ENCODE measurements around the gene AFMID.
"Not testable (repeated sequence)": the region's sequence is repeated elsewhere in the genome, so short reads cannot be mapped to it uniquely, and the experiment has no call there.

Gene AFMID

DNA sequence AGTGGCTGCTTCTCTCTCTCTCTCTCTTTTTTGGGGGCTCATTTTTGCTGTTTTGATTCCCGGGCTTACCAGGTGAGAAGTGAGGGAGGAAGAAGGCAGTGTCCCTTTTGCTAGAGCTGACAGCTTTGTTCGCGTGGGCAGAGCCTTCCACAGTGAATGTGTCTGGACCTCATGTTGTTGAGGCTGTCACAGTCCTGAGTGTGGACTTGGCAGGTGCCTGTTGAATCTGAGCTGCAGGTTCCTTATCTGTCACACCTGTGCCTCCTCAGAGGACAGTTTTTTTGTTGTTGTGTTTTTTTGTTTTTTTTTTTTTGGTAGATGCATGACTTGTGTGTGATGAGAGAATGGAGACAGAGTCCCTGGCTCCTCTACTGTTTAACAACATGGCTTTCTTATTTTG, 36.6 kb downstream of the AFMID start:
- no peak for DNase-seq (ENCODE audit: low read depth)

DNA sequence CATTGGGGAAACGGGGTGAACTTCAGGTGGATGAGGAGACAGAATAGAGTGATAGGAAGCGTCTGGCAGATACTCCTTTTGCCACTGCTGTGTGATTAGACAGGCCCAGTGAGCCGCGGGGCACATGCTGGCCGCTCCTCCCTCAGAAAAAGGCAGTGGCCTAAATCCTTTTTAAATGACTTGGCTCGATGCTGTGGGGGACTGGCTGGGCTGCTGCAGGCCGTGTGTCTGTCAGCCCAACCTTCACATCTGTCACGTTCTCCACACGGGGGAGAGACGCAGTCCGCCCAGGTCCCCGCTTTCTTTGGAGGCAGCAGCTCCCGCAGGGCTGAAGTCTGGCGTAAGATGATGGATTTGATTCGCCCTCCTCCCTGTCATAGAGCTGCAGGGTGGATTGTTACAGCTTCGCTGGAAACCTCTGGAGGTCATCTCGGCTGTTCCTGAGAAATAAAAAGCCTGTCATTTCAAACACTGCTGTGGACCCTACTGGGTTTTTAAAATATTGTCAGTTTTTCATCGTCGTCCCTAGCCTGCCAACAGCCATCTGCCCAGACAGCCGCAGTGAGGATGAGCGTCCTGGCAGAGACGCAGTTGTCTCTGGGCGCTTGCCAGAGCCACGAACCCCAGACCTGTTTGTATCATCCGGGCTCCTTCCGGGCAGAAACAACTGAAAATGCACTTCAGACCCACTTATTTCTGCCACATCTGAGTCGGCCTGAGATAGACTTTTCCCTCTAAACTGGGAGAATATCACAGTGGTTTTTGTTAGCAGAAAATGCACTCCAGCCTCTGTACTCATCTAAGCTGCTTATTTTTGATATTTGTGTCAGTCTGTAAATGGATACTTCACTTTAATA, 37.3 kb downstream of the AFMID start:
- no peak for DNase-seq (ENCODE audit: low read depth)

DNA sequence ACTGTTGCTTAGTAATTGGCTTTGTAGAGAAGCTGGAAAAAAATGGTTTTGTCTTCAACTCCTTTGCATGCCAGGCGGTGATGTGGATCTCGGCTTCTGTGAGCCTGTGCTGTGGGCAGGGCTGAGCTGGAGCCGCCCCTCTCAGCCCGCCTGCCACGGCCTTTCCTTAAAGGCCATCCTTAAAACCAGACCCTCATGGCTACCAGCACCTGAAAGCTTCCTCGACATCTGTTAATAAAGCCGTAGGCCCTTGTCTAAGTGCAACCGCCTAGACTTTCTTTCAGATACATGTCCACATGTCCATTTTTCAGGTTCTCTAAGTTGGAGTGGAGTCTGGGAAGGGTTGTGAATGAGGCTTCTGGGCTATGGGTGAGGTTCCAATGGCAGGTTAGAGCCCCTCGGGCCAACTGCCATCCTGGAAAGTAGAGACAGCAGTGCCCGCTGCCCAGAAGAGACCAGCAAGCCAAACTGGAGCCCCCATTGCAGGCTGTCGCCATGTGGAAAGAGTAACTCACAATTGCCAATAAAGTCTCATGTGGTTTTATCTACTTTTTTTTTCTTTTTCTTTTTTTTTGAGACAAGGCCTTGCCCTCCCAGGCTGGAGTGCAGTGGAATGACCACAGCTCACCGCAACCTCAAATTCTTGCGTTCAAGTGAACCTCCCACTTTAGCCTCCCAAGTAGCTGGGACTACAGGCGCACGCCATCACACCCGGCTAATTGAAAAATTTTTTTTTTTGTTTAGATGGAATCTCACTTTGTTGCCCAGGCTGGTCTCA, 38.1 kb downstream of the AFMID start:
- no peak for DNase-seq (ENCODE audit: low read depth)

DNA sequence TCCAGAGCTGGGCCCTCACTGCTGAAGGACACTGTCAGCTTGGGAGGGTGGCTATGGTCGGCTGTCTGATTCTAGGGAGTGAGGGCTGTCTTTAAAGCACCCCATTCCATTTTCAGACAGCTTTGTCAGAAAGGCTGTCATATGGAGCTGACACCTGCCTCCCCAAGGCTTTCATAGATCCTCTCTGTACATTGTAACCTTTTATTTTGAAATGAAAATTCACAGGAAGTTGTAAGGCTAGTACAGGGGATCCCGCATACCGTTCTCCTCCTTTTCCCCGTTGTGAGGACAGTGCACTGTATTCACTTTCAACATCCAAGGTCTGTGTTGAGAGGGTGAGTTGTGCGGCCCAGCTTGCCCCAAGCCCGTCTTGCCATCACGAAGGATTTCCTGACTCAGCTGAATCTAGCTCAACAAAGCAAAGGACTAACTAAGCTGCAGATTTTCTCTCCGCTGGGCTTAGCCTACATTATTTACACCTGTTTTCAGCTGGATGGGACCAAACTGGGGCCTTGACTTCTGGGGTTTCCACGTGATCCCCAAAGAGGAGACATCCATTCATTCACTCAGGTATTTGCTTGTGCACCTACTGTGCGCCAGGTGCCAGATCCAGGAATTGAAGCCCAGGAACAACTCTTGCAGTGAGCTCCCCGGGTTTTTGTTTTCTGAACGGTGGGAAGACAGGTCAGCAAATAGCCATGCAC, 39.0 kb downstream of the AFMID start:
- no peak for DNase-seq (ENCODE audit: low read depth)

DNA sequence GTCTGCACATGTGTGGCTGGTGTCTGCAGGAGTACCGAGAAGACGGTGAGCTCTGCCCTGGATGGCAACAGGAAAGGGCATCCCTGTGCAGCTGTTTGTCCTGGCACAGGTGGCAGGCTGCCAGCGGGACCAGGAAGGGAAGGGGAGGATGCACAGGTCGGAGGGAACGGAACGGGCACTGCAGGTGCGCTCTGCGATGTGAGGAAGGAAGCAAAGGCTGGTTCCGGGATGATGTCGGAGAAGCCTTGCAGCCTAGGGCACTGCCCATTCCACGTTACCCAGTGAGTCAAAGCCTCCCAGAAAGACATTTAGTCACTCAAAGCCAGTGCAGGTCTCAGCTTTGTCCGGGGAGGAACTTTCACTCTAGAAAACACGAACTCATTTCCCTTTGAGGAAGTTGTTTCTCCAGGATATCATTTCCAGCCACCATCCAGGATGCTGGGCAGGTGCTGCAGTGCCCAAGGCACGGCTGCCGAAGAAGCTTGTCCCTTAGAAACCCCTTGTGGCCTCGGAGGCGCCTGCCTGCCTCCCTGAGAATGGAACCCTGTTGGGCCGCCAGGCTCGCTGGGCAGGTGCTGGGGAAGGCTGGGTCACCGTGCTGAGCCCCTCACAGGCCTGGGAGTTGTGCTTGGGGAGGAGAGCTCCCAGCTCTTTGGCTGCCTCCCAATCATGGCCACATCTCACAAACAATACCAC, 39.7 kb downstream of the AFMID start:
- no peak for DNase-seq (ENCODE audit: low read depth)

DNA sequence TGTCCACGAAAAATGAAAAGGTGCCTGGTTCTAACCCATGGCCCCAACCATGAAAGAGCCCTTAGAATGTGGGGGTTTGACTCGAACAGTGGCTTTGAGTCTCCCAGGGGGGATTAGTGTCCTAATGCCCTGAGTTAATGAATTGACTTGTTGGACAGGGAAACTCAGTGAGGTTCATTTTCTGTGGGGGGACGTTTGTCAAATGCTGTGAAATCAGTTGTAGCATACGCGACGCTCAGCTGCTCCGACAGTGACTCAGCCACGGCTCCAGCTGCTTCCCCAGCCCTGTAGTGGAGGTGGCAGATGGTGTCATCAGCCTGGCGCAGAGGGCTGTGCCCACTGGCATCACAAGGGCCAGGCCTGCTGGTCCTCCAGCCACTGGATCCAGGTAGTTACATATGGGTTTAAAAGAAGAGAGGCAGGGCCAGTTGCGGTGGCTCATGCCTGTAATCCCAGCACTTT, 40.3 kb downstream of the AFMID start:
- no peak for DNase-seq (ENCODE audit: low read depth)

DNA sequence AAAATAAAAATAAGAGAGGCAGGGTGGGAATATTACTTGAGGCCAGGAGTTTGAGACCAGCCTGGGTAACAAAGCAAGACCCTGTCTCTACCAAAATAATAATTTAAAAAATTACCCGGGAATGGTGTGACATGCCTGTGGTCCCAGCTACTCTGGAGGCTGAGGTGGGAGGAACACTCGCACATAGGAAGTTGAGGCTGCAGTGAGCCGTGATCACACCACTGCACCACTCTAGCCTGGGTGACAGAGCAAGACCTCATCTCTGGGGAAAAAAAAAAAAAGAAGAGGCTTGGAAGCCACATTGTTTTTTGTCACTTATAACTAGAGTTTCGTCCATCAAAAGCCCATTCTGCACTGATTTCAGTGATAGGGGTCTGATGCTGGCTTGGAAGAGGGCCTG, 41.0 kb downstream of the AFMID start:
- DNase-seq (ENCODE audit: low read depth), result no peak

DNA sequence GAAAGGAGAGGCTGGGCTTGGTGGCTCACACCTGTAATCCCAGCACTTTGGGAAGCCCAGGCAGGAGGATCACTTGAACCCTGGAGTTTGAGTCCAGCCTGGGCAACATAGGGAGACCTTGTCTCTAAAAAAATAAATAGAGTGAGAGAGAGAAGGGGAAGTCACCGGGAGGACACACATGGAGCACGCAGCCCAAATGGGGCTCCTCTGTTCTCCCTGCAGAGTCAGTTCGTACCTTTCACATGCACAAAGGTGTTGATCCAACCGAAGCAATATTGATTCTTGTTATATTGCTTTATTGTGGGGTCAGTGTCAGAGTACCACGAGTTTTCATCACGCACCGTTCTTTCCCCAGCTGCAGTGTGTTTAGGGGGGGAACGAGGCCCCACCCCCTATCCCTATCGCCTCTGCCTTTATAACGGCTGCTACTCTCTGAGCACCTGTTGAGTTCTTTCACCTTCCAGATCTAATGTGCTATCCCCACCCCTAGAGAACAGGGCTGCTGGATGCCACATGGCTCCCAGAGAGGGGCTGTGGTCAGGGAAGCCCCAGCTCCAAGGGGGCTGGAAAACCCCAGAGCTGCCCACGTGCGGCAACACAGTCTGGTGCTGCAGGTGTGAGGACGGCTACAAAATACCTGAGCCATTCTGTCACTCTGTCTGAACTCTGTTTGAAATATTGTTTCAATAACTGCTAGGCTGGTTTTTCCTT, 43.2 kb downstream of the AFMID start:
- DNase-seq (ENCODE audit: low read depth), result no peak

DNA sequence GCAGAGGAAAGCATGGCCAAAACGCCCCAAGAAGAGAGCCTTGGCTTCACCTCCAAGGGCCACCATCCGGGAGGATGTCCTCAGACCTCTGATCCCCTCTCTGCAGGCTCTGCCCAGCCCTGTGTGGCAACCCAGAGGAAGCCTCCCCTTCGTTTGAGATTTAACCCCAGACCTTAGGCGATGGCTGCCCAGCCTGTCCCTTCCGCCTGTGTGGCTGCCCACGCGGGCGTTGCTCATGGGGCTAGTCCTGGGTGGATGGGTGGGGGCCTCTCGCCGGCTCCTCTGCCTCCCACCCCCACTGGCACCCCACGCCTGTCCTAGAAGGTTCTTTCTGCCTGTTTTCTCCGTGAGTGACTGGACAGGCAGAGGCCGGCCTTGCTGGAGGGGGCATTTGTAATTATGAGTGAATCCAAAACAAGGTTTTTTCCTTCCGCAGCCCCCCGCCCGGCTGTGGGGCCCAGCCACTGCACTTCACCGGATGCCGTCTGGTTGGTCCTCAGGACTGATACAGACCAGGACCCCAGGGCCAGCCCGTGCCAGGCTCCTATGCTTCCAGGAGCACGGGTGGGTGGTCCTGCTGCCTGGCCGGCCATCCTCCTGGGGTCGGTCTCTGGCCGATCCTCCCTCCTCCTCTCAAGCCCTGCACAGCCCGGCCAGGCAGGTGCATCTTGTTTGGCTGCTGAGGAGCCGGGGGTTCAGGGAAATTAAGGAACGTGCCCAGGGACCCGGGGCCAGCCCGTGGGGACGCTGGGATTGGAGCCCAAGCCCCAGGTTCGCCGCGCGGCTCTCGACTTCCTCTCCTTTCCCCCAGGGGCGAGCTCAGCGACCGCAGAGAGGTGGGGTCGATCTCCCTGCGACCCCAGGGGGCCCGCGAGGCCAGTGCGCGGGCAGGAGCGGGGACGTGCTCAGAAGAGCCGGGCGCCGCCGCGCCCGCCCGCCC, 44.1 kb downstream of the AFMID start, which contains the start of gene TMEM235:
Gene TMEM235 (plus strand): TSS at position 636 of the 940 bp plus-strand sequence. CDS start 393 bp downstream, outside the sequence.
- no peak for DNase-seq (ENCODE audit: low read depth)

DNA sequence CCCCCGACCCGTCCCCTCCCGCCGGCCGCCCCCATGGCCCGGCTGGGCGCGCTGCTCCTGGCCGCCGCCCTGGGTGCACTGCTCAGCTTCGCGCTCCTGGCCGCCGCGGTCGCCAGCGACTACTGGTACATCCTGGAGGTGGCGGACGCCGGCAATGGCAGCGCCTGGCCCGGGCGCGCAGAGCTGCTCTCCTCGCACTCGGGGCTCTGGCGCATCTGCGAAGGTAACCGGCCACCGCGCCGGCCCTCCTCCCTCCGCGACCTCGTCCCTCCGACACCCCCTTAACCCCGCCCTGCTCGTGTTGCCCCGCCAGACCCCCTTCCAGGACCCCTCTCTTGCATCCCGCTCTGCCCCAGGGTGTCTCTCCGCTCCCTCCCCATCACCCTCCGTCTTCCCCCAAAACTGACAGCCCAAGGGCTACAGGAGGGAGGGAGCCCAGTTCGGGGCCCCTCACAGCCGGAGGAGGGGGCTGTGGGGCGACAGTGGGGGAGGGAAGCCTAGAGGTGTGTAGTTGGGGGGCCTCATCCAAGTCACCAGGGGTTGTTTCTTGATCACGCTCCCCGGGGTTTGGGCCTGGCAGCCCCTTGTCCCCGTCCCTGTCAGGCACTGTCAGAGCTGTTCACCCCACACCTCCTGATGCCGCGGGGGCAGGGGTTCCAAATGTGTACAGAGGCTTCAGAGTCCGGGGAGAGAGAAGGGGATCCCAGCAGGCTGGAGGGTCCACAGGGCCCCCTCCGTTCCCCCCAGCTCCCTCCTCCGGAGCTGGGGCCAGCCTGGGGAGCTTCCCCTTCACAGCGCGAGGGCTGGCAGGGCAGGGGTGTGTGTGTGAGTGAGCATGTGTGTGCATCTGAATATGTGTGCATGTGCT, 45.1 kb downstream of the AFMID start:
- no peak for DNase-seq (ENCODE audit: low read depth)

DNA sequence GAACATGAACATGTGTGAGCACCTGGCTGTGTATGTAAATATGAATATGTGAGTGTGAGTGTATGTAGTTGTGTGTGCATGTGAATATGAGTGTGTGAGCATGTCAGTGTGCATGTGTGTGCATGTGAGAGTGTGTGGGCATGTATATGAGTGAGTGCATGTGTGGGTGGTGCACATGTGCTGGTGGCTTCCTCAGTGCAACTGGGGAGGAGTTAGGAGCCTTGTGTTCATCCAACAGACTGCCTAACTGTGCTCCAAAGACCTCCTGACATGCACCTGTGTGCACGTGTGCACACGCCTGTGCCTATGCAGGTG, 45.7 kb downstream of the AFMID start:
- DNase-seq (ENCODE audit: low read depth), result no peak

DNA sequence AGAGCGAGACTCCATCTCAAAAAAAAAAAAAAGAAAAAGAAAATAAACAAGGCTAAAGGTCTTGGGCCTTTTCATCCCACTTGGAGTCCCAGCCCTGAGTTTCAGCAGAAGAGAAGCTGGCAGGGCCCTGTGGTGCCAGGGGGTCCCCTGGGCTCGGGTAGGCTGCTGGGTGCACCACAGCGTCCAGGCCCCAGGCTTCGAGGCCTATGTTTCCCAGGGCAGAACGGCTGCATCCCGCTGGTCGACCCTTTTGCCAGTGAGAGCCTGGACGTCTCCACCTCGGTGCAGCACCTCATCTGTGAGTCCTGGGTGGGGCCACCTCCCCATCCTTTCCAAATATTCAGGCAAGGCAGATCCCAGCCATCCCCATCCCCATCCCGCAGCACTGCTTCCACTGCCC, 46.5 kb downstream of the AFMID start:
- DNase-seq (ENCODE audit: low read depth), result no peak

DNA sequence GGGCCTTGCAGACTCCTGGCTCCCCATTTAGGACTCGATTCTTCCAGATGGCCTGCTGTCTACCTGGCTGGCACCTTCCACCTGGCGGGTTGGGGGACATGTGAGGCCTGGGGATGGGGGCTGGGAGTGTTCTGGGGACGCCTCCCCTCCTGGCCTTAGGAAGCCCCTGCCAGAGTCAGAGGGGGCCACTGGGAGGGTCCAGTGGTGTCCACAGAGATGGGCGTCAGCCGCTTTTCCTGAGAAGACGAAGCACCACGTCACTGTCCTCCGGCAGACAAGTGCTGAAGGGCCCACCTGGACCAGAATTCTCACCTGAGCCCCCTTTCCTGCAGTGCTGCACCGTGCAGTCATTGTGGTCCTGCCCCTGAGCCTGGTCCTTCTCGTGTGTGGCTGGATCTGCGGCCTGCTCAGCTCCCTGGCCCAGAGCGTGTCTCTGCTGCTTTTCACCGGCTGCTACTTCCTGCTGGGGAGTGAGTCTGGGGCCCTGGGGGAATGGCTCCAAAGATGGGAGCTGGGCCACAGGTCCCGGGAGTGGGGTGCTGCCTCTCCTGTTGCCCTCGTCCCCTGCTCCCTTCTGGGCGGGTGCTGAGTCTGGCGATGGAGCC, 47.2 kb downstream of the AFMID start:
- DNase-seq (ENCODE audit: low read depth), result no peak

DNA sequence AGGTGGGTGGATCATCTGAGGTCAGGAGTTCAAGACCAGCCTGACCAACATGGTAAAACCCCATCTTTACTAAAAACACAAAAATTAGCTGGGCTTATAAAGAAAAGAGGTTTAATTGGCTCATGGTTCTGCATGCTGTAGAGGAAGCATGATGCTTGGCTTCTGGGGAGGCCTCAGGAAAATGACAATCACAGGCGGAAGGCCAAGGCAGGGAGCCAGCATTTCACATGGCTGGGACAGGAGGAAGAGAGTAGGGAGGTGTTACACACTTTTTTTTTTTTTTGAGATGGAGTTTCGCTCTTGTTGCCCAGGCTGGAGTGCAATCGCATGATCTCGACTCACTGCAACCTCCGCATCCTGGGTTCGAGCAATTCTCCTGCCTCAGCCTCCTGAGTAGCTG, 47.9 kb downstream of the AFMID start:
- not testable (repeated sequence) for DNase-seq (ENCODE audit: low read depth)

DNA sequence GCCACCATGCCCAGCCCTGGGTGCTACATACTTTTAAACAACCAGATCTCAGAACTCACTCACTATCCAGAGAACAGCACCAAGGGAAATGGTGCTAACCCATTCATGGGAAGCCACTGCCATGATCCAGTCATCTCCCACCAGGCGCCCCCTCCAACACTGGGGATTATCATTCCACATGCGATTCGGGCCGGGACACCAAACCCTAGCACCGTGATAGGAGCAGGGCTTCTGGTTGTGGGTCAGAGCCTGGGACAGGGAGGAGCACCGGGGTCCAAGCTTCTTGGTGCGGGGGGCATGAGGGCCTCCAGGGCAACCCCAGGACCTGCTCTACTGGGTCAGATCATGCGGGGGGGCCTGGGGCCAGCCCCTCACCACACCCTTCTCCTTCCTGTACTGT, 48.7 kb downstream of the AFMID start:
- no peak for DNase-seq (ENCODE audit: low read depth)

DNA sequence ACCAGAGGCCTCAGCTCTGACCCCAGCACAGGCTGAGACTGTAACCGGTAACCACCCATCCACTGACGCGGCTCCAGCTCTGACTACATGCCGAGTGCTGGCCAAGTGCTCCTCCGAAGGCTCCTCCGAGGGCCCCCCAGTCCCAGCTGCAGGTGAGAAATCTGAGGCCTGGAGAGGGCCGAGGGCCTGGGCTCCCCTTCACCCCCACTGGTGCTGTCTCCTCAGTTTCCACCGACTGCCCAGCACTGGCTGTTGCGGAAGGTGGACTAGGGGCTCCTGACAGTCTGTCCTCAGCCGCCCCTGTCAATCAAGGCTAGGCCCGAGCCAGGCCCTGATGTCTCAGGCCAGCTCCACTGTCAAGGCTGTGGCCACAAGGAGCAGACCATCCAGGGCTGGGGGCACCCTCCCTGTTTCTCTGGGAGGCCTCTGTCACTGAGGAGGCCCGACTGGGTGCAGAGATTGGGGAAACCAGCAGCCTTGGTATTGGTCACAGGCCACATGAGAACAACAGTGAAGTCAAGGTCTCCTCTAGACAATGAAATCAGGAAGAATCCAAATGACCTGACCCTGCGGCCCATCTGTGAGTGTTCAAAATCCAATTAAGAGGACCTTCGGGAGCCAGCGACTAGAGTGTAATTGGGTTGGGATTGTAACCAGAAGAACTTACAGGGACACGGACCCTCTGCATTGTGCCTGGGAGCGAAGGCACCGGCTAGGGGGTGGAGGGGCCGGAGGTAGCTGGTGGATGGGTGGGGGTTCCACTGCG, 49.4 kb downstream of the AFMID start:
- no peak for DNase-seq (ENCODE audit: low read depth)

DNA sequence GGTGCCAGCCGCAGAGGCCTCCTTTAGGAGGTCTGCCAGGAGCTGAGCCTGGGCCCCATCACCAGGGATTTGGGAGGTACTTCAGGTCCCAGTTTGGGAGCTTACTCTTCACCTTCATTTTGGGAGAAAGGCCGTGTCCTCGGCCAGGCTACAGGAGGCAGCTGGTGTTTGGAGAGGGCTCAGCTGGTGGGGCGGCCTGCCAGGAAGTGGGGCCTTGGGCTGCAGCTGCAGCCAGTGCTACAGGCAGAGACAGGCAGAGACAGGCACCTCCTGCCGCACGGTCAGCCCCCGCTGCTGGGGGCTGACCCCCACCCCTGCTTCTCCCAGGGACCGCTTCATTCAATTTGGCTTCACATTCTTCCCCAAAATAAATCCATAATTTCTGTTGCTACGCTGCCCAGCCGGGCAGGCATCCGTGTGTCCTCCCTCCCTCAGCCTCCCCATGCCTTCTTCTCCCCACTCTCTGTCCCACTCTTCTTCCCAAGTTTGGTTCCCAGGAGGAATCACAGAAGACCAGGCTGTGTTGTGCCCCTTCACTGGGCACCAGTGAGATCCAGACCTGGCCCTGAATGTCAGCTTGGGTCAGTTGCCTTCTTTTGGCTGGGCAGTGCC, 50.3 kb downstream of the AFMID start:
- no peak for DNase-seq (ENCODE audit: low read depth)
